Activated T-helper 2 cell treated with anti-CD3 and anti-CD28 coated beads, Interferon-gamma antibody, Interleukin-2, Interleukin-4, amounts not matched to agents 10 μg/mL and 5 μg/mL and 100 μg/mL, durations not matched to agents 14 hours and 24 hours and 36 hours (primary cell): Measurements from ENCODE around the gene CDH23. TPM values are rescaled to one million over a fixed set of nuclear protein-coding genes. Genes with fewer than 3 reads are reported as not detected.

Experiments
- DNase-seq: peaks from one replicate; pipeline ENCODE4 v3.0.0; 2021; ENCODE audit warnings: low spot score
- H3K27ac Mint-ChIP-seq: one replicate; pipeline ENCODE4 v1.8.0; 2021; ENCODE audit warnings: mixed read lengths
- H3K27me3 Mint-ChIP-seq: one replicate; pipeline ENCODE4 v1.8.0; 2021; ENCODE audit warnings: low read depth, mixed read lengths
- H3K36me3 Mint-ChIP-seq: one replicate; pipeline ENCODE4 v1.8.0; 2021; ENCODE audit warnings: low read depth, mixed read lengths
- H3K4me1 Mint-ChIP-seq: one replicate; pipeline ENCODE4 v1.8.0; 2021; ENCODE audit warnings: low read depth, mixed read lengths
- H3K4me3 Mint-ChIP-seq: one replicate; pipeline ENCODE4 v1.8.0; 2021; ENCODE audit warnings: low read depth, mild to moderate bottlenecking, moderate library complexity, mixed read lengths
- H3K9me3 Mint-ChIP-seq: one replicate; pipeline ENCODE4 v1.8.0; 2021; ENCODE audit warnings: mixed read lengths
- intact Hi-C: fragments of 100-400 bp; cut with micrococcal nuclease; formaldehyde crosslinking; loops from one replicate; pipeline ENCODE4 v1.15.1; 2023
- total RNA-seq: library from RNA; stranded (reverse); gene quantifications from 2 replicates; pipeline ENCODE4 v1.2.3, GENCODE V29; 2022

Gene CDH23
- total RNA-seq, 1 donor from 2014 or later = 0.55 TPM

- intact Hi-C loops = no loop called here
- H3K36me3 Mint-ChIP-seq = no peaks in the 10 kb centered on the region
Measured at GRCh38 chr10:71359364-71360046, 37.2 kb upstream of the CDH23 start.

GRCh38 chr10:71360735-71361134 lies 36.0 kb upstream of the CDH23 start:
- no peak overlapping the region for H3K27ac Mint-ChIP-seq
- H3K4me1 Mint-ChIP-seq = peaks cover 6% of the 10 kb centered on the region
- intact Hi-C loops = no loop called here
- no peak for DNase-seq
- no peaks in the 10 kb centered on the region for H3K36me3 Mint-ChIP-seq
- no peak overlapping the region for H3K4me3 Mint-ChIP-seq
- H3K27me3 Mint-ChIP-seq = no peaks in the 10 kb centered on the region
- H3K9me3 Mint-ChIP-seq = no peaks in the 10 kb centered on the region

More at GRCh38 chr10:71359364-71360046, 37.2 kb upstream of the CDH23 start:
- no peaks in the 10 kb centered on the region for H3K9me3 Mint-ChIP-seq
- H3K27ac Mint-ChIP-seq = no peak overlapping the region
- no peaks in the 10 kb centered on the region for H3K27me3 Mint-ChIP-seq
- no peak overlapping the region for H3K4me3 Mint-ChIP-seq
- peaks cover 3% of the 10 kb centered on the region for H3K4me1 Mint-ChIP-seq
- DNase-seq = no peak

- H3K36me3 Mint-ChIP-seq = no peaks in the 10 kb centered on the region
- no peak overlapping the region for H3K4me3 Mint-ChIP-seq
- H3K27me3 Mint-ChIP-seq = no peaks in the 10 kb centered on the region
- no peaks in the 10 kb centered on the region for H3K9me3 Mint-ChIP-seq
- no peak for DNase-seq
- H3K27ac Mint-ChIP-seq = no peak overlapping the region
- intact Hi-C loops = no loop called here
- H3K4me1 Mint-ChIP-seq = peaks cover 6% of the 10 kb centered on the region
Measured at GRCh38 chr10:71361581-71361980, 35.1 kb upstream of the CDH23 start.

- no peak for DNase-seq
- Mint-ChIP-seq H3K4me1 (peaks cover 7% of the 10 kb centered on the region), H3K9me3 (no peaks in the 10 kb centered on the region), H3K36me3 (no peaks in the 10 kb centered on the region), H3K27me3 (no peaks in the 10 kb centered on the region), H3K4me3 (no peak overlapping the region), H3K27ac (no peak overlapping the region)
- intact Hi-C loops = no loop called here
Measured at GRCh38 chr10:71362141-71362540, 34.6 kb upstream of the CDH23 start.

GRCh38 chr10:71363936-71364335 lies 32.8 kb upstream of the CDH23 start:
- Mint-ChIP-seq H3K27ac (no peak overlapping the region), H3K36me3 (no peaks in the 10 kb centered on the region), H3K9me3 (no peaks in the 10 kb centered on the region), H3K27me3 (no peaks in the 10 kb centered on the region), H3K4me1 (peaks cover 7% of the 10 kb centered on the region), H3K4me3 (no peak overlapping the region)
- intact Hi-C loops = no loop called here
- DNase-seq = no peak

GRCh38 chr10:71365366-71365765 lies 31.4 kb upstream of the CDH23 start:
- Mint-ChIP-seq H3K9me3 (no peaks in the 10 kb centered on the region), H3K4me3 (no peak overlapping the region), H3K27me3 (peaks cover 3% of the 10 kb centered on the region), H3K36me3 (no peaks in the 10 kb centered on the region), H3K27ac (no peak overlapping the region), H3K4me1 (peaks cover 7% of the 10 kb centered on the region)
- DNase-seq = no peak
- intact Hi-C loops = no loop called here

GRCh38 chr10:71366690-71367089 lies 30.0 kb upstream of the CDH23 start:
- Mint-ChIP-seq H3K27ac (no peak overlapping the region), H3K36me3 (no peaks in the 10 kb centered on the region), H3K4me1 (peaks cover 9% of the 10 kb centered on the region), H3K9me3 (no peaks in the 10 kb centered on the region), H3K4me3 (no peak overlapping the region), H3K27me3 (peaks cover 5% of the 10 kb centered on the region)
- intact Hi-C loops = no loop called here
- no peak for DNase-seq

- DNase-seq = no peak
- no peaks in the 10 kb centered on the region for H3K9me3 Mint-ChIP-seq
- no peak overlapping the region for H3K4me3 Mint-ChIP-seq
- intact Hi-C loops = no loop called here
- peaks cover 8% of the 10 kb centered on the region for H3K27me3 Mint-ChIP-seq
- peaks cover 9% of the 10 kb centered on the region for H3K4me1 Mint-ChIP-seq
- H3K36me3 Mint-ChIP-seq = no peaks in the 10 kb centered on the region
- H3K27ac Mint-ChIP-seq = no peak overlapping the region
Measured at GRCh38 chr10:71367271-71367670, 29.4 kb upstream of the CDH23 start.

- no peak for DNase-seq
- H3K4me3 Mint-ChIP-seq = no peak overlapping the region
- no peaks in the 10 kb centered on the region for H3K36me3 Mint-ChIP-seq
- intact Hi-C loops = no loop called here
- H3K27me3 Mint-ChIP-seq = peaks cover 8% of the 10 kb centered on the region
- peaks cover 9% of the 10 kb centered on the region for H3K4me1 Mint-ChIP-seq
- no peak overlapping the region for H3K27ac Mint-ChIP-seq
- no peaks in the 10 kb centered on the region for H3K9me3 Mint-ChIP-seq
Measured at GRCh38 chr10:71368176-71368575, 28.5 kb upstream of the CDH23 start.

- H3K27me3 Mint-ChIP-seq = peaks cover 8% of the 10 kb centered on the region
- H3K4me3 Mint-ChIP-seq = no peak overlapping the region
- H3K4me1 Mint-ChIP-seq = peaks cover 9% of the 10 kb centered on the region
- DNase-seq = no peak
- no peaks in the 10 kb centered on the region for H3K36me3 Mint-ChIP-seq
- no peaks in the 10 kb centered on the region for H3K9me3 Mint-ChIP-seq
- intact Hi-C loops = no loop called here
- no peak overlapping the region for H3K27ac Mint-ChIP-seq
Measured at GRCh38 chr10:71368643-71369042, 28.1 kb upstream of the CDH23 start.

- no peaks in the 10 kb centered on the region for H3K36me3 Mint-ChIP-seq
- H3K27me3 Mint-ChIP-seq = peaks cover 8% of the 10 kb centered on the region
- peaks cover 5% of the 10 kb centered on the region for H3K4me1 Mint-ChIP-seq
- H3K27ac Mint-ChIP-seq = no peak overlapping the region
- intact Hi-C loops = no loop called here
- DNase-seq = no peak
- H3K9me3 Mint-ChIP-seq = no peaks in the 10 kb centered on the region
- no peak overlapping the region for H3K4me3 Mint-ChIP-seq
Measured at GRCh38 chr10:71369602-71370001, 27.1 kb upstream of the CDH23 start.

- intact Hi-C loops = no loop called here
- Mint-ChIP-seq H3K27ac (no peak overlapping the region), H3K4me3 (no peak overlapping the region)
Measured at GRCh38 chr10:71370031-71370430, 26.7 kb upstream of the CDH23 start.

GRCh38 chr10:71371750-71372166 lies 25.0 kb upstream of the CDH23 start:
- Mint-ChIP-seq H3K4me3 (no peak overlapping the region), H3K27ac (no peak overlapping the region), H3K36me3 (no peaks in the 10 kb centered on the region), H3K9me3 (no peaks in the 10 kb centered on the region), H3K27me3 (peaks cover 8% of the 10 kb centered on the region), H3K4me1 (peaks cover 9% of the 10 kb centered on the region)
- intact Hi-C loops = no loop called here
- DNase-seq = no peak

More at GRCh38 chr10:71370031-71370430, 26.7 kb upstream of the CDH23 start:
- no peak for DNase-seq
- H3K36me3 Mint-ChIP-seq = no peaks in the 10 kb centered on the region
- no peaks in the 10 kb centered on the region for H3K9me3 Mint-ChIP-seq
- peaks cover 8% of the 10 kb centered on the region for H3K27me3 Mint-ChIP-seq
- peaks cover 4% of the 10 kb centered on the region for H3K4me1 Mint-ChIP-seq
